Pons (tissue), 1 donor: ENCODE results near the gene OSBPL9.

Experiments used
- DNase-seq: peaks from one replicate; pipeline ENCODE4 v3.0.0-alpha.2; 2016; ENCODE audit warnings: low spot score

The OSBPL9 gene

GRCh38 chr1:51735746-51736254 is 118.9 kb downstream of the OSBPL9 start:
- no peak for DNase-seq

DNA sequence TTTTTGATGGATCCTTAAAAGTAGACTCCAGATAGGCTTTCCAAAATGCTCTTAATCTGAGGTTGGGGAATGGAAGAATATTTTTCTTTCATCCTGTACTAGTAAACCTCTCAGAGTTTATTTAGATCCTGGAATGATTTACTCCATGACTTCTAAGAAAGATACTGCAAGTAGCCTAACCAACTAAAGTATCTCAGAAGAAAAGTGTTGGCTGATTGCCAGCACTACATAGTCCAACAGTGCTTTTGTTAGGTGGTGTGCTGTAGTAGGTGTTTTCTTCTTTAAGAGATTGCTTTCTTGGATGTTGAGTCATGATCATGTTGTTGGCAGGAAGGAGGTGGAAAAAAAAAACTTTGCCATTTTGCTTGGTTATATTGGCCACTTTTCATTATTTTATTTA is 119.8 kb downstream of the OSBPL9 start:
- peak; percentile 22 for DNase-seq

GRCh38 chr1:51738681-51739080 is 121.8 kb downstream of the OSBPL9 start:
- no peak for DNase-seq

DNA sequence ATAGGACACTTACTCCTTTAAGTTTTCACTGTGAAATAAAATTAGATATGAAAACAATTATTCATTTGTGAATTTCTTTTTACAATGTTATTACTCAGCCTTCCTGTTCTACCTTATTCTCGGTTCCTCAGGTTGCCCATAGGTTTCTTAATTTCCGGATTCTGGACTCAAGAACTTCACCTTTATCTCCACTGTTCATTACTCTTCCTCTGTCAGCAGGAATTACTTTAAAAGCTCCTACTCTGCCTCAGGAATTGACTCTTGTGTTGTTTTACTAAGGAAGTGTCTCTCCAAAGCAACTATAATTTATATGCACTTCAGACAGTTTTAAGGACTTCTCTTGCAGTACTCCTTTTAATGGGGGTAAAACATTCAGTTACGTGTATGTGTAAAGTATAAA is 123.8 kb downstream of the OSBPL9 start:
- DNase-seq = no peak

GRCh38 chr1:51741121-51741681 is 124.3 kb downstream of the OSBPL9 start:
- no peak for DNase-seq

- DNase-seq = no peak
These were observed 127.8 kb downstream of the OSBPL9 start for GRCh38 chr1:51744506-51745303.

- no peak for DNase-seq
These were observed 128.3 kb downstream of the OSBPL9 start for GRCh38 chr1:51745304-51745570.

DNA sequence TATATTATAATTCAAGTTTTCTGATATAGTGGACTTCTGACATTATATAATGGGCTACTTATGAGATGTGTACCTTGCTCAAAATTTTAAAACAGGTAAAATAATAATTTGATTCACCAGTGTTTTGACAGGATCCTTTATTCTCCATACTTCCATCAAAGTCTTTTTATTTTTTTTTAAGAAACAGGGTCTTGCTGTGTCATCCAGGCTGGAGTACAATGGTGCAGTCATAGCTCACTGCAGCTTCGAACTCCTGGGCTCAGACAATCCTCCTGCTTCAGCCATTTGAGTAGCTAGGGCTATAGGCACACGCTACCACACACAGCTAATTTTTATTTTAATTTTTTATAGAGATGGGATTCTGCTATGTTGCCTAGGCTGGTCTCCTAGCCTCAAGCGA is 132.3 kb downstream of the OSBPL9 start:
- no peak for DNase-seq

DNA sequence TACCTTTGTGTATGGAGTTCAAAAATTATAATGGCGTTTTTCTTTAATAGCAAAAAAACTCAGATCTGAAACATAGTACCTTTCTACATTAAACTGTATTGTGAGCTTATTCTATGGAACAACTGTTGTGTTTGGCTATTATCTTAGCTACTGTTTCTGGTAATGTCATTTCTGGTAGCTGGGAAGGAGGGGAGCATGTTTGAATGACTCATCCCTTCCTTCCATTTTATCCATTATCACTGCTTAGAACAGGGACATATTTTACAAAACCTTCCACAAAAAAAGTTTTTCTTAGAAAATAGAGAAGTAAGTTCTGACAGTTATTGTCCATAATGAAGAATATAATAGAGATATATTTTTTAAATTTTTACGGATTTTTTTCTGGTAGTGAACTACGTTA is 133.3 kb downstream of the OSBPL9 start:
- DNase-seq = no peak

DNA sequence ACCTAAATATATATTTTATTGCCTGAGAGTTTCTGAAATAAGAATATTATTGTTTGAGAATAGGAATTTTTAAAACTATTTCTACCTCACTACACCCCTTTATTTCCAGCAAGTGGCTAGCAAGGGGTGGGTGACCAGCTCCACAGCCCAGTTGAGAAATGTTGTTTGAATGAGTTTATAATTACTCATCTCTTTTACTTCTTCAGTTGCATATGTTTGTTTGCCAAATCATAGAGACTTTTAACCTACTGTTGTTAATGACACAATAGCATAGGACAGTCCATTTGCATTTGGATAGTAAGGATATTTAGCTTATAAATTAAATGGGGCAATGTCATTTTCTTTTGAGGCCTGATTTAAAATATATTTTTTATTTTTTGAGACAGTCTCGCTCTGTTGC is 133.8 kb downstream of the OSBPL9 start:
- DNase-seq = no peak

- DNase-seq = no peak
These were observed 135.4 kb downstream of the OSBPL9 start for GRCh38 chr1:51752073-51752948.

GRCh38 chr1:51753969-51754368 is 137.1 kb downstream of the OSBPL9 start:
- DNase-seq = no peak

GRCh38 chr1:51754666-51755065 is 137.8 kb downstream of the OSBPL9 start:
- no peak for DNase-seq

- no peak for DNase-seq
These were observed 138.5 kb downstream of the OSBPL9 start for GRCh38 chr1:51755437-51755836.

DNA sequence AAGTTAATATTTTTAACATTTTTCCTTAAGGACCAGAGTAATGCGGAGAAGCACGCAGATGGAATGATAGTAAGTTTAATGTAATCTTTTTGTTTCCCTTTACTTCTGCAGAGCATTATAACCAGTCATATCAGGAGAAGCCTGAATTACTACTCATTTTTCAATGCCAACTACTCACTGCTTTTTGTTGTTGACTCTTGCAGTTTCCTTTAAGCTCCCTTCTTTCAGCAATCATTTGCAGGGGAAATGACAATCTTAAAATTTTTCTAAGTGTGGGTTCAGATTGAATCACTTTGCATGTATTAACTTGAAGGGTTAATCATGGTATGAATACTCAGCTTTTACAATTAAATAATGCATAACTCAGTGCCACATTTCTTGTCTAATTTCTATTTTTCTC is 139.4 kb downstream of the OSBPL9 start:
- no peak for DNase-seq

DNA sequence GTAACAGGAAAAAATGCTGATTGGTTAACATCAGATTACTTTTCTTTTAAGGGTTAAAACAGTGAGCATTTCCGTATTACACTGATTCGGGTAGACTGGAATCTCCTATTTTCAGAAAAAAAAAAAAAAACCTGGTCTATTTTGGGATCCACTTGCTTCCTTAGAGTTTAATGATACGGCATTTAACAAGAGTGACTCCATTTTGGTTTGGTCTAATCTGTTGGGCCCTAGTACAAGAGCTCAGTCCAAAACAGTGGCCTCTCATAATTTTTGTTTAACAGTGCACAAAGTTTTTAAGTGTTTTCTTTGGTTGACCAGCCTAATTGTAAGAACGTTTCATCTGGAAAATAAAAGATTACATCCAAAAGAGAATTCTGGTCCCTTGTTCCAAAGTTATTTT is 141.4 kb downstream of the OSBPL9 start:
- DNase-seq = no peak

DNA sequence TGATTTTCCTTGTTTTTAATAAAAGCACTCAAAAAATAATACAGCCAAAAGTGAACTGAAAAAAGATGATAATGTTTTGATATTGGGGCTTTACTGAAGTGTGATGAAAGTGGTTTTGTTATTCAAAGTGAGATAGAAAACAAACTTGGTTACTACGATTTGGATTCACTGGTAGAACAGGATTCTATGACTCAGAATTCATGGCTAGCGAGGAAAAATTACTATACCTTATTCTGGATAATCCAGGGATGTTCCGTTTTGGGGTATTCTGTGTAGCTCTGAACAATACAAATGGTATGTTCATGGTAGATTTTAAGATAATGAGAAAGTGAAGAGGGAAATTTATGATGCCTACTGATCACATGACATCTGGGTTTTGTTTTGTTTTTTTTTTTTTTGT is 144.0 kb downstream of the OSBPL9 start:
- DNase-seq = no peak

DNA sequence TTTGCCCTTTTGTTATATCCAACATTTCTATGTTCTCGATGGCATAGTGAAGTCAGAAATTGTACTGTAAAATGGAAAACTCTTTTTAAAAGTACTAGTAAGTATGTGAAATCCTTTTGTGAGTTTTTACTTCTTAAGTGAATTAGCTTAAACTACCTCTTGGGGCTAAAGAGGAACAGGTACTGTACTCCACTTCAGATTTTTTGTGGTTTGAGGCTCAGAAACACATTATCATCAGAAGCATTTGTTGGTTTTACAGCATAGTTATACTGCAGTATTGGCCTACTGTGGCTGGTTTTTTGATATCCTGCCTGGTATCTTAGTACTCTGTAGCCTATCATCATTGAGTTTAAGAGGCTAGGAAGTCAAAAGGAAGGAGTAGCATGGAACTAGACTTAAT is 144.5 kb downstream of the OSBPL9 start:
- no peak for DNase-seq

- DNase-seq = peak; percentile 83
These were observed 152.2 kb downstream of the OSBPL9 start for GRCh38 chr1:51768971-51769588.

- DNase-seq = no peak
These were observed 159.5 kb downstream of the OSBPL9 start for GRCh38 chr1:51776408-51776807.

- no peak for DNase-seq
These were observed 164.0 kb downstream of the OSBPL9 start for GRCh38 chr1:51780927-51781326.

DNA sequence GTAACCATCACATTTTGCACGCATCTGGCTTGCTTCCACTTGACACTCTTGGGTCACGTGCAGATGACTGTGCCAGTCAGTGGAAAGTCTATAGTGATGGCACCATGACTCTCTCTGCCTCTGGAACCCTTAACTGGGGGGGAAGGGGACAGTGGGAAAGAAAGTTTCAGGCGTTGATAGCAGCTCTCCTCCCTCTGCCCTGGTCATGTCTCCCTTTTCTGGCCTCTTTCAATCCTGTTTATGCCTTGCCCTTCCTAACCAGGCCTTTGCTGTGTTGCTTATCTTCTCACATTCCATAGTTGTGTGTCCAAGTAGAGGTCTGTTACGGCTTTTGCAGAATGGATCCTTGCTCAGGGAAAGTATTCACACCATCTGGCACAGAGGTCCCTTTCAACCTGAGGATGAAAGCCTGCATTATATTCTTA is 168.1 kb downstream of the OSBPL9 start:
- DNase-seq = peak; percentile 31

DNA sequence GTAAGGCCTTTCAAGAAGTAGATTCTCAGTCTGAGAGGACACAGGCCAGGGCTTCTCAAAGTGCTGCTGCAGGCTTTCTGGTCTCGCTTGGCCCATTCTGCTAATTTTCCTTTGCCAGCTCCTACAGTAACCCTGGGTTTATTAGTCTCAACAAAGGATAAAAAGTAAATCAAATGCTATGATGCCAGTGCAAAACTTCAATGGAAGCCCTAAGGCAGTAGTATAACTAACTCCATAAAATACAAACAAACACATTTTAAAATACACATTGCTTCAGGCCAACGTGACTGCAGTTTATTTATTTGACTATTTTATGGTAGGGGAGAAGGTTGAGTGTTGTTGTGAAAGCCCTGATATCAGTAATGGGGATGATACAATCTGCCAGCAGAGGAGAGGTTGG is 172.0 kb downstream of the OSBPL9 start:
- DNase-seq = no peak
